PC-9 (cell line): ENCODE measurements around the gene CNOT6L. TPM values are rescaled to one million over a fixed set of nuclear protein-coding genes. Genes with fewer than 3 reads are reported as not detected.
"Not testable (repeated sequence)": the region's sequence is repeated elsewhere in the genome, so short reads cannot be mapped to it uniquely, and the experiment has no call there.

Source experiments
- BruUV-seq: library from RNA; stranded (reverse); fragments of 400-500 nt; replicated peaks from 2 replicates; lab custom pipeline; 2021; lab: Mats Ljungman, UMichigan
- CTCF ChIA-PET: fragments of 300-600 bp; sonication (Branson Sonifier 250); formaldehyde crosslinking; loops from one replicate; lab custom pipeline; 2022; ENCODE audit warnings: antibody characterized with exemption; lab: Charles Lee
- POLR2A ChIA-PET: fragments of 300-600 bp; sonication (Branson Sonifier 250); formaldehyde crosslinking; loops from one replicate; lab custom pipeline; 2022; ENCODE audit warnings: antibody characterized with exemption; ENCODE audit not compliant: unreplicated experiment; lab: Charles Lee
- DNase-seq, 2 experiments: peaks; one replicate each; pipeline versions ENCODE4 v3.0.0 to v3.0.0-alpha.2; 2015 to 2022; ENCODE audit warnings: mixed read lengths in 1 of 2
- H2AFZ ChIP-seq: fragments of 200-600 bp; sonication (generic); 2 replicates; pipeline ENCODE4 v1.8.1; 2017; ENCODE audit warnings: antibody characterized with exemption
- H3F3A ChIP-seq: fragments of 200-600 bp; sonication (generic); 2 replicates; pipeline ENCODE4 v1.8.1; 2017; ENCODE audit warnings: antibody characterized with exemption, mild to moderate bottlenecking, low read depth; ENCODE audit not compliant: insufficient read depth
- H3K27ac ChIP-seq: fragments of 200-600 bp; sonication (generic); 2 replicates; pipeline ENCODE4 v1.6.1; 2016; ENCODE audit warnings: mixed run types
- H3K27me3 ChIP-seq: fragments of 200-600 bp; sonication (generic); 2 replicates; pipeline ENCODE4 v1.6.1; 2016; ENCODE audit warnings: low read depth, mixed run types; ENCODE audit not compliant: insufficient read depth
- H3K36me3 ChIP-seq: fragments of 200-600 bp; sonication (generic); 2 replicates; pipeline ENCODE4 v1.6.1; 2016; ENCODE audit warnings: low read depth, mixed run types
- H3K4me1 ChIP-seq: fragments of 200-600 bp; sonication (generic); replicated peaks from 2 replicates; pipeline ENCODE4 v1.6.1; 2016; ENCODE audit warnings: mixed run types; ENCODE audit not compliant: insufficient read depth
- H3K4me2 ChIP-seq: fragments of 200-600 bp; sonication (generic); 2 replicates; pipeline ENCODE4 v1.6.1; 2017; ENCODE audit warnings: mixed run types
- H3K4me3 ChIP-seq: fragments of 200-600 bp; sonication (generic); 2 replicates; pipeline ENCODE4 v1.6.1; 2016; ENCODE audit warnings: mixed run types
- H3K79me2 ChIP-seq: fragments of 200-600 bp; sonication (generic); 2 replicates; pipeline ENCODE4 v1.6.1; 2017; ENCODE audit warnings: low read depth, mixed run types
- H3K9me2 ChIP-seq: fragments of 200-600 bp; sonication (generic); 2 replicates; pipeline ENCODE4 v1.8.1; 2017; ENCODE audit warnings: mild to moderate bottlenecking; ENCODE audit not compliant: insufficient read depth
- H3K9me3 ChIP-seq: fragments of 200-600 bp; sonication (generic); 2 replicates; pipeline ENCODE4 v1.8.1; 2016; ENCODE audit warnings: low read depth; ENCODE audit not compliant: insufficient read depth
- H4K20me1 ChIP-seq: fragments of 200-600 bp; sonication (generic); 2 replicates; pipeline ENCODE4 v1.8.1; 2017; ENCODE audit not compliant: insufficient read depth
- CTCF ChIP-seq: fragments of 200-600 bp; sonication (generic); conservative IDR thresholded peaks from 2 replicates; pipeline ENCODE4 v1.6.1; 2017; ENCODE audit warnings: mixed run types, antibody characterized with exemption, mild to moderate bottlenecking, moderate library complexity
- EZH2 ChIP-seq: fragments of 200-600 bp; sonication (generic); IDR thresholded peaks from 2 replicates; pipeline ENCODE4 v1.8.0; 2017; ENCODE audit warnings: antibody characterized with exemption, low read depth
- intact Hi-C: fragments of 100-400 bp; cut with micrococcal nuclease; formaldehyde crosslinking; loops from one replicate; pipeline ENCODE4 v1.10.0; 2022; ENCODE audit not compliant: unreplicated experiment
- total RNA-seq: library from RNA; stranded (reverse); gene quantifications from 2 replicates; pipeline ENCODE4 v1.2.3, GENCODE V29; 2021

The CNOT6L gene
- total RNA-seq, 1 experiment from 2014 or later: 26.7 TPM

GRCh38 chr4:77785669-77786068 lies 33.5 kb downstream of the CNOT6L start:
- no peak overlapping the region for H3K4me3 ChIP-seq
- H3K36me3 ChIP-seq: no peaks in the 10 kb centered on the region
- no peaks in the 10 kb centered on the region for H3K9me2 ChIP-seq
- no peak overlapping the region for H3K4me2 ChIP-seq
- CTCF ChIA-PET: no interaction called here
- POLR2A ChIA-PET: no interaction called here
- TF ChIP-seq CTCF (no peak), EZH2 (no peak)
- H3K27me3 ChIP-seq: no peaks in the 10 kb centered on the region
- peaks cover 22% of the 10 kb centered on the region for H3K79me2 ChIP-seq
- H2AFZ ChIP-seq: no peak overlapping the region
- no peaks in the 10 kb centered on the region for H3K4me1 ChIP-seq
- H3K27ac ChIP-seq: no peak overlapping the region
- no peaks in the 10 kb centered on the region for H3K9me3 ChIP-seq
- no peaks in the 10 kb centered on the region for H3F3A ChIP-seq
- H4K20me1 ChIP-seq: no peaks in the 10 kb centered on the region; the same call in 1 of the 2 replicates
- no TSS peak for BruUV-seq
- intact Hi-C loops: no loop called here
- no peak for DNase-seq

- Histone ChIP-seq H3K36me3 (no peaks in the 10 kb centered on the region), H3K27me3 (no peaks in the 10 kb centered on the region), H3K4me2 (no peak overlapping the region), H3K4me1 (no peaks in the 10 kb centered on the region), H2AFZ (no peak overlapping the region), H3K9me2 (no peaks in the 10 kb centered on the region), H3K9me3 (no peaks in the 10 kb centered on the region), H4K20me1 (no peaks in the 10 kb centered on the region; the same call in 1 of the 2 replicates), H3K4me3 (no peak overlapping the region), H3F3A (no peaks in the 10 kb centered on the region), H3K27ac (no peak overlapping the region), H3K79me2 (peaks cover 27% of the 10 kb centered on the region)
- ChIA-PET CTCF (no interaction called here), POLR2A (interaction anchor here (0.6 kb wide), 1 partner anchor 117 kb away, joined by 4 read pairs; no protein-coding TSS in a partner anchor)
- no TSS peak for BruUV-seq
- DNase-seq: no peak
- no peak for TF ChIP-seq CTCF
- TF ChIP-seq EZH2: no peak
- intact Hi-C loops: no loop called here
These were observed 35.3 kb downstream of the CNOT6L start for GRCh38 chr4:77783895-77784294.

GRCh38 chr4:77782102-77782835 lies 36.9 kb downstream of the CNOT6L start:
- intact Hi-C loops: no loop called here
- H3K79me2 ChIP-seq: peaks cover 27% of the 10 kb centered on the region
- H4K20me1 ChIP-seq: no peaks in the 10 kb centered on the region; the same call in 1 of the 2 replicates
- H3K4me1 ChIP-seq: no peaks in the 10 kb centered on the region
- no peak for DNase-seq
- TF ChIP-seq EZH2 (no peak), CTCF (no peak)
- H3K4me2 ChIP-seq: no peak overlapping the region
- CTCF ChIA-PET: no interaction called here
- no peak overlapping the region for H3K27ac ChIP-seq
- no peak overlapping the region for H3K4me3 ChIP-seq
- no peak overlapping the region for H2AFZ ChIP-seq
- no peaks in the 10 kb centered on the region for H3K9me2 ChIP-seq
- no TSS peak for BruUV-seq
- POLR2A ChIA-PET: interaction anchor here (0.6 kb wide), 1 partner anchor 1162 kb away, joined by 3 read pairs; no protein-coding TSS in a partner anchor
- H3K36me3 ChIP-seq: no peaks in the 10 kb centered on the region
- H3K27me3 ChIP-seq: no peaks in the 10 kb centered on the region
- H3K9me3 ChIP-seq: no peaks in the 10 kb centered on the region
- H3F3A ChIP-seq: no peaks in the 10 kb centered on the region

- H3K9me2 ChIP-seq, H3K27me3 ChIP-seq, intact Hi-C loops, POLR2A ChIA-PET, CTCF ChIA-PET, H3K4me2 ChIP-seq, H3K9me3 ChIP-seq, H3K36me3 ChIP-seq, H3K4me1 ChIP-seq, H2AFZ ChIP-seq, H3K27ac ChIP-seq, DNase-seq, H3K4me3 ChIP-seq, H4K20me1 ChIP-seq, BruUV-seq, H3F3A ChIP-seq: not testable (repeated sequence)
- peaks cover 24% of the 10 kb centered on the region for H3K79me2 ChIP-seq
These were observed 38.4 kb downstream of the CNOT6L start for GRCh38 chr4:77780762-77781161.
